HG03565 (cell line): ENCODE data around the gene GTF2A1L.
"Not testable (repeated sequence)": the region's sequence is repeated elsewhere in the genome, so short reads cannot be mapped to it uniquely, and the experiment has no call there.

Source experiments
- ATAC-seq: cut with Tn5 transposase; IDR thresholded peaks from one replicate; pipeline ENCODE4 v1.9.1; 2021; ENCODE audit warnings: mild to moderate bottlenecking, moderate library complexity; ENCODE audit not compliant: unreplicated experiment

GTF2A1L gene

DNA sequence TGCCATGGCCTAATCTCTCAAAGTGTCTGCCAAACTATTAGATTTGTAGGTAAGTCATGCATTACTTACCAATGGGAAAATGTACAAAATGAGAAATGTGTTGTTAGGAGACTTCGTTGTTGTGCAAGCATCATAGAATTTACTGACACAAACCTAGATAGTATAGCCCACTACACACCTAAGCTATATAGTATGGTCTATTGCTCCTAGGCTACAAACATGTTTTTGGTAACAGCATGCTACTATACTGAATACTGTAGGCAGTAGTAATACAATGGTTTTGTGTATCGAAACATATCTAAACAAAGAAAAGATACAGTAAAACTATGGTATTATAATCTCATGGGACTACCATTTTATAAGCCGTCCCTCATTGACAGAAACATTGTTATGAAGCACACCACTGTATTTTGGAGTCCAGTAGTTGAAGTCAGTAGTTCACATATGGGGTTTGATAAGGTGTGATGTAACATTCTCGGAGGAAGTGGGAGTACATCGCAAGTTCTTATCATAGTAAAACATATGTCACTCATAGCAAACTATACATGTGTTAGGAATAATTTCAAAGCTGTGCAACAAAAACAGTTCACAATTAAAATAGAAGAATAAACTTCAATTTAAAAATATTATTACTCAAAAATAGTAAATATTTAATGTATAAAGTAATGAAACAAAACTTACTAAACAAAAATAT lies 12.0 kb upstream of the GTF2A1L start:
- no peak for ATAC-seq

DNA sequence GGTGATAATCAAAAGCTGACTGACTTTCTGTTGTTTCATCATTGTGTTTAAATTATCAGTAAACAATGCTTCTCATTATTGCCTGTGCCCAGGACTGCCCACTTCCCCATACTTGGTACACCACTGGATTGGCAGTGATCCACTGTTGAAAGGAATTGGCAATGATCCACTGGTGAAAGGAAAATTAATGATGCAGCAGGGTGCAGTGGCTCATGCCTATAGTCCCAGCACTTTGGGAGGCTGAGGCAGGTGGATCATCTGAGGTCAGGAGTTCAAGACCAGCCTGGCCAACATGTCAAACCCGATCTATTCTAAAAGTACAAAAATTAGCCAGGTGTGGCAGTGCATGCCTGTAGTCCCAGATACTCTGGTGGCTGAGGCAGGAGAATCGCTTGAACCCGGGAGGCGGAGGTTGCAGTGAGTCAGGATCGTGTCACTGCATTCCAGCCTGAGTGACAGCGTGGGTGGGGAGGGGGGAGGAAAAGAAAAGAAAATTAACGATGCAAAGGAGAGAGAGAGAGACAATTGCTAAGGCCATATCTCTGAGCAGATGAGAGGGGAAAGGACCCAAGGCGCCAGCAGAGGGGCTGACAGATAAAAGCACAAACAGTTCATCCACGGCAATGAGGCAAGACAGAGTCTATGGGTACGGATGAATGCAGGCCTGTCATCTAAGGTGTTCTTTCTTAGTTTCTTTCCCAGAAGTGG lies 10.2 kb upstream of the GTF2A1L start:
- no peak for ATAC-seq

DNA sequence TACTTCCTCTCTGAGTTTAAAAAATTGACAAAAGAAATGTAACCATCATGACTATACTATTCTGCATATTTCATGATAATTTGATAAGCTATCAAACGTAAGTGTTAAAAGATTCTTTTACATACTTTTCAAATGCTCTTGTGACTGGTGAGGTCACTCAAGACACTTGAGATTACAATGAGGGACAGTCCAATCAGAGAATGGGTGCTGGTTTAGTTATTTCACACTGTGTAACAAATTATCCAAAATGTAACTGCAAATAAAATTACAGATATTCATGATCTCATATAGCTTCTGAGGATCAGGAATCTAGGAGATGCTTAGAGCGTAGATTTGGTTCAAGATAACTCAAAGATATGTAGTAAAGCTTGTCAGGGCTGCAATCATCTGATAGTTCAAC lies 4.4 kb upstream of the GTF2A1L start:
- no peak for ATAC-seq

DNA sequence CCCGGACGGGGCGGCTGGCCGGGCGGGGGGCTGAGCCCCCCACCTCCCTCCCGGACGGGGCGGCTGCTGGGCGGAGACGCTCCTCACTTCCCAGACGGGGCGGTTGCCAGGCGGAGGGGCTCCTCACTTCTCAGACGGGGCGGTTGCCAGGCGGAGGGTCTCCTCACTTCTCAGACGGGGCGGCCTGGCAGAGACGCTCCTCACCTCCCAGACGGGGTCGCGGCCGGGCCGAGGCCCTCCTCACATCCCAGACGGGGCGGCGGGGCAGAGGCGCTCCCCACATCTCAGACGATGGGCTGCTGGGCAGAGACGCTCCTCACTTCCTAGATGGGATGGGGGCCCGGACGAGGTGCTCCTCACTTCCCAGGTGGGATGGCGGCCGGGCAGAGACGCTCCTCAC lies 3.1 kb upstream of the GTF2A1L start:
- ATAC-seq: not testable (repeated sequence)

DNA sequence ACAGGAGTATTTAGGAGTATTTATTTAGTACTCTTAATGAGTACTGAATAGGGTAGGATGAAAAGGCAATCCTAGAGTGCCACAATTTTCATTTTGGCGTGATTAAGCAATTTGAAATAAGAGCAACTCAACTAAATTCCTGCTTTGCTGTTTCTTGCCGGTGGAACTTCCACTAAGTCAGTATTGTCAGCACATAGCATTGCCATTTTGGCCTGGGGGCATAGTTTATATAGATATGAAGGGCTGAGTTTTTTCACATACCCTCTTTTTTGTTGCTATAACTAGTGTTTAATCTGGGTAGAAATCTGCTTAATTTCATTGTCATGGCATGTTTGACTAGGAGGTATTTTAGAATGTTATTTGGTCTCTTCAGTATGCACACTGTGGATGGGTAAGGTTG lies 1.9 kb downstream of the GTF2A1L start:
- no peak for ATAC-seq

DNA sequence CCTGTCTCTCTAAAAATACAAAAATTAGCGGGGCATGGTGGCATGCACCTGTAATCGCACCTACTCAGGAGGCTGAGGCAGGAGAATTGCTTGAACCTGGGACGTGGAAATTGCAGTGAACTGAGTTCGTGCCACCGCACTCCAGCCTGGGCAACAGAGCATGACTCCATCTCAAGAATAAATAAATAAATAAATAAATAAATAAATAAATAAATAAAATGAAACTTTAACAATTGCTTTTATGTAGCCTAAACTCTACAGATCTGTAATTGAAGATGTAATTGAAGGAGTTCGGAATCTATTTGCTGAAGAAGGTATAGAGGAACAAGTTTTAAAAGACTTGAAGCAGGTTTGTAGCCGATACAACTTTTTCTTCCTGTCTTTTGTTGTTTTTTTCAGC lies 2.9 kb downstream of the GTF2A1L start:
- ATAC-seq: no peak

DNA sequence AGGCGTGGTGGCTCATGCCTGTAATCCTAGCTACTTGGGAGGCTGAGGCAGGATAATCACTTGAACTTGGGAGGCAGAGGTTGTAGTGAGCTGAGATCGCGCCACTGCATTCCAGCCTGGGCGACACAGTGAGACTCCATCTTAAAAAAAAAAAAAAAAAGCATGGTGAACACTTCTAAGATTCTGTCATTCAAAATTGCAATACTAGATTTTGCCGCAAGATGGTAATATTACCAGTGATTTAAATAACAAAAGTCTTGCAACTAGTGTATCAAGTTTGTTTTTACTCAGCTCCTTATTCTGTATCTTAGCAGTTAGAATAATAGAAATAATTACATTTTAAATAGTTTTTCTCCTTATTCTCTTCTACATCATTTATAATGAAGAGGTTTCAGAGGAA lies 5.0 kb downstream of the GTF2A1L start:
- ATAC-seq: not testable (repeated sequence)

DNA sequence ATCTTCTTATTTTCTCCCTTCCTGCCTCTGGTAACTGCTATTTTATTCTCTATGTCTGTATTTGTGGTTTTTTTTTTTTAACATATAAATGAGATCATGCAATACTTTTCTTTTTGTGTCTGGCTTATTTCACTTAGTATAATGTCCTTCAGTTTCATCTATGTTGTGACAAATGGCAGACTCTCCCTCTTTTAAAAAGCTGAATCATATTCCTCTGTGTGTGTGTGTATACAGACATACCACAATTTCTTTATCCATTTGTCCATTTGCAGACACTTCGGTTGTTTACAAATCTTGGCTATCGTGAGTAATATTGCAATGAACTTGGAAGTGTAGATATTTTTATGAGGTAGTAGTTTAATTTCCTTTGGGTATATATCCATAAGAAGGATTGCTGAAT lies 7.0 kb downstream of the GTF2A1L start:
- ATAC-seq: no peak

DNA sequence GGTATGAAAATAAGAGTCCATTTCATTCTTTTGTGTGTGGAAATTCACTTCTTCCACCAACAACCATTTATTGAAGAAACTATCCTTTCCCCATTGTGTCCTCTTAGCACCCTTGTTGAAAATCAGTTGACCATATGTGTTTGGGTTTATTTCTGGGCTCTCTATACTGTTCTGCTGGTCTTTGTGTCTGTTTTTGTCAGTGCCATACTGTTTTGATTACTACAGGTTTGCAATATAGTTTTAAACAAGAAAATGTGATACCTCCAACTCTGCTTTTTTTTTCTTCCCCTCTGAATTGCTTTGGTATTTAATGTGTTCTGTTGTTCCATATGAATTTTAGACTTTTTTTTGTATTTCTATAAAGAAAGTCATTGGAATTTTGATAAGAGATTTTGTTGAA lies 8.4 kb downstream of the GTF2A1L start:
- no peak for ATAC-seq

DNA sequence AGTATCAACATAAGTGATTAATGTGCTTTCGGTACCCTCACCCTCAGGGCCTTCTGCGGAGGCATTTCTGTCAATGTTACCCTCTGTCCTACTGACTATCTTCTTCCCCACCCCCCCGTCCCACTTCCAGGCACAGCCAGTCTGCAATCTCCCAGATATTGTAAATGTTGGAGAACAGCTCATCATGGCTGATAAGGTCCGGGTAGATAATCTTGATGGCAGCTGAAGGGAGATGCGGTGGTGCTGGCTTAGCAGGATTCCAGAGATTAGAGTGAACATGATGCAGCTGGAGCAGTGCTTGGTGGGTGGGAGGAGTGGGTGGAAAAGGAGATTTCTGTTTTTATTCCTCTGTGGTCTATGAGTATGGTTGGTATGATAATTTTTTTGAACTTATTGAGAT lies 15.5 kb downstream of the GTF2A1L start:
- no peak for ATAC-seq

DNA sequence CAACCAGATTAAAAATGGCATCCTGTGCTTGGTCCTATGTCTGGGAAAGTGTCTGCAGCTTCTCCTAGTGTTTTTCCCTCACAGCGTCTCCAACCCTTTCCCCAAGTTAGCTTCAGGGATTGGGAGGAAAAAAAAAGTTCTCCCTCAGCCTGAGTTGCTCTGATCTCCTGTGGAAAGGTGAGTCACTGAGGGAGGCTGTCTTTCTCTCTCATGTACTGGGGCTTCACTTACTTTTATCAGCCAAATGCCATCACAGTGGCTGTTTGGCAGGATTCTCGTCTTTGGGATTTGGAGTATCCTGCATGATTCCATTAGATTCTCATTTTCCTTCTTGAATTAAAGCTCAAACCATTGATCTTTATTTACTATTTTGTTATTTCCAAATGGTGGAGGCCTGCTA lies 18.1 kb downstream of the GTF2A1L start:
- ATAC-seq: no peak

DNA sequence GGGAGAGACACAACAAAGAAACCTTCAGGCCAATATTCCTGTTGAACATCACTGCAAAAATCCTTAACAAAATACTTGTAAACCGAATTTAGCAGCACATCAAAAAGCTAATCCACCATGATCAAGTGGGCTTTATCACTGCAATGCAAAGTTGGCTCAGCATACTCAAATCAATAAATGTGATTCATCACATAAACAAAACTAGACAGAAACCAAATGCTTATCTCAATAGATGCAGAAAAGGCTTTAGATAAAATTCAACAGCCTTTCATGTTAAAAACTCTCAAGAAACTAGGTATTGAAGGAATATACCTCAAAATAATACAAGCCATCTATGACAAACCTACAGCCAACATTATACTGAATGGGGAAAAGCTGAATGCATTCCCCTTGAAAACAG lies 20.6 kb downstream of the GTF2A1L start:
- ATAC-seq: no peak

DNA sequence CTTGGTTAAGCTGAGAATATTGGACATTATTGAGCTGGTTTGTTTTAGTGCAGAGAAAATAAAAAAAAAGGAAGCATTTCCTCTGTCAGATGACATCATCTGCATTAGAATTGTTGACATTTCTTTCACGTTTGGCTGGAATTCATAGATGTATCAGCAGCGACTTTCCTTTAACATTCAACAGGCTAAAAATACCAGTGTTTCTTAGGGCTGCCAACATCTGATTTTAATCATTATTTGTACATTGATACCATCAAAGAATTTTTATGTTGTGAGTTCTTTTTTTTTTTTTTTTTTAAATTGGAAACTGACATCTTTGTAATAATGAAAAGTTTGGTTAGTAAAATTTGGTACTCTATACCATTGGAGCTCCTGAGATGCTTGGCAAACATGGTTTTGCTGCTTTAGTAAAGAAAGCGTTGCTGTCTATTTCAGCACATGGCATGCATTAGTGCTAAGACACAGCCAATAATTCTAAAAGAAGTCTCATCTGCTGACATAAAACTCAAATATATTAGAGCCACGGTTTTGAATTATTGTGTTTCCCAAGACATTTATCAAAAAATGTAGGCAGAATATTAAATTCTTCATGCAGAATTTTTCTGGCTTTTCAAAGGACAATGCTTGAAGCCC lies 33.6 kb downstream of the GTF2A1L start:
- no peak for ATAC-seq

DNA sequence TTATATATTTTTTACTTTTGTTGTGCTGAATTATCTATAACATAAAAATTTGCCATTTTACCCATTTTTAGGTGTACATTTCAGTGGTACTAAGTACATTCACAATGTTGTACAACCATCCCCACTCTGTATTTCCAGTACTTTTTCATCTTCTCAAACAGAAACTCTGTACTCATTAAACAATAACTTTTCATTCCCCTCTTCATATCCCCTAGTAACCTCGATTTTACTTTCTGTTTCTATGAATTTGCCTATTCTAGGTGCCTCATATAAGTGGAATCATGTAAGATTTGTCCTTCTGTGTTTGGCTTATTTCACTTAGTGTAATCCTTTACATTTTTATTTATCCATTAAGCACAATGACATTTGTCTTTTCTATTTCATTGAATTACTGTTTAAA lies 51.3 kb downstream of the GTF2A1L start:
- ATAC-seq: peak; percentile 70

DNA sequence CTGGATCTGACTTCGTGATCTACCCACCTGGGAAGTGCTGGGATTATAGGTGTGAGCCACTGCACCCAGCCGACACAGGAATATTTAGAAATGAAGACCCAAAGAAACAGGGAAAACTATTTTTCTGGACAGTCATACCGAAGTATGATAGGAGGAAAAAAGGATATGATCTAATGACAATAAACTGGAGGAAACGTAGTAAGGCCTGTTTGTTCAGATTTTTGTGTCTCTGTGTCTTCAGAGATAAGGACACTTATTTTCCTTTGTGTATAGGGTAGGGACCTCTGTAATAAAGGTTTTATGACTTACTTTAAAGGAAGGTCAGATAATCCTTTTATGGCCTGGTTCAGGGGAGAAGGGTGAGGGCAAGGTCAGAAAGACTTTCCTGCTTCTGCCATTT lies 55.9 kb downstream of the GTF2A1L start:
- no peak for ATAC-seq

DNA sequence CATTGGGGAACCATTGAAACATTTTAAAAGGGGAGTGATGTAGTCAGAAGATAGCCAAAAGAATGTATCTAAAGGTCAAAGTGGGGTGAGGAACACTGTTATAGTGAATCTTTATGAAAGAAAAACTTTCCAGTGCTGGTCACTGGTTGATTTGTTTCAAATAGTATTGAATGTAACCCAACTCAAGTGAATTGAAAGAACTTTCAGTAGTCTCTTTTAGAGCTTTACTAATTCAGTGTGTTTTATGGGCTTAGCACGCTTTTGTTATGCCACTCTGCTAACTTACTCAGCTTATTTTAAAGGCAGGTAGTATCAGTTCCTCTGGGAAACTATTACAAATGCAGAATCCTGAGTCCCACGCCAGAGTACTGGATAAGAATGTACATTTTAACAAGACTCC lies 57.3 kb downstream of the GTF2A1L start:
- ATAC-seq: no peak

DNA sequence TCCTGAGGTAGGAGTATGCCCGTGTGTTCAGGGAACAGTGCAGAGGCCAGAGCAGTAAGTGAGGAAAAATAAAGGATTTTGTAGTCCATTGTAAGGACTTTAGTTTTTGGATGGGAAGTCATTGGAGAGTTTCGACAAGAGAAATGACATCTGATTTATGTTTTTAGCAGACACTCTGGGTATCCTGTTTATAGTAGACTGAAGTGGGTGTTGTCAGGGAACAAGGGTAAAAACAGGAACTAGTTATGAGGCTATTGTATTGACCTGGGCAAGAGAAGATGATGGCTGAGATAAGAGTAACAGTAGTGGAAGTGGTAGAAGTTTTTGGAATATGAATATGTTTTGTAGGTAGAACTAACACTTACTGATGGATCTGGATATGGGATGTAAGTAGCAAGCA lies 59.8 kb downstream of the GTF2A1L start:
- ATAC-seq: no peak

DNA sequence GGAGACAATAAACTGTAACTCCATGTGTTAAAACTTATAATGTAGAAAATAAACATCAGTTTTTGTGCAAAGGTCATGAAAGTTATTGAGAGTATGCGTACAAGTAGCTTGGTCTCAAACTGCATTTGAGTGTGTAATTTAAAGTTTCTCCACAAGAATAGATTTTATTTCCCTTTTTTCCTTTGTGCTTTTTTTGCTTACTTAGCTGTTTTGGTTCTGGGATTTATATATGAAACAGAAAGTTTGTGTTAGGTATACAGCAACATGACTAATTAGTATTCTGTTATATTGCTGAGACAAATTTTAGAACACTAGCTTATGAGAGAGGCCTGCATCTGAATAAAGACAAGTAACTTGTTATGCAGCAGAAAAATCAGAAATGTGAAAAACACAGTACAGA lies 67.5 kb downstream of the GTF2A1L start:
- no peak for ATAC-seq

DNA sequence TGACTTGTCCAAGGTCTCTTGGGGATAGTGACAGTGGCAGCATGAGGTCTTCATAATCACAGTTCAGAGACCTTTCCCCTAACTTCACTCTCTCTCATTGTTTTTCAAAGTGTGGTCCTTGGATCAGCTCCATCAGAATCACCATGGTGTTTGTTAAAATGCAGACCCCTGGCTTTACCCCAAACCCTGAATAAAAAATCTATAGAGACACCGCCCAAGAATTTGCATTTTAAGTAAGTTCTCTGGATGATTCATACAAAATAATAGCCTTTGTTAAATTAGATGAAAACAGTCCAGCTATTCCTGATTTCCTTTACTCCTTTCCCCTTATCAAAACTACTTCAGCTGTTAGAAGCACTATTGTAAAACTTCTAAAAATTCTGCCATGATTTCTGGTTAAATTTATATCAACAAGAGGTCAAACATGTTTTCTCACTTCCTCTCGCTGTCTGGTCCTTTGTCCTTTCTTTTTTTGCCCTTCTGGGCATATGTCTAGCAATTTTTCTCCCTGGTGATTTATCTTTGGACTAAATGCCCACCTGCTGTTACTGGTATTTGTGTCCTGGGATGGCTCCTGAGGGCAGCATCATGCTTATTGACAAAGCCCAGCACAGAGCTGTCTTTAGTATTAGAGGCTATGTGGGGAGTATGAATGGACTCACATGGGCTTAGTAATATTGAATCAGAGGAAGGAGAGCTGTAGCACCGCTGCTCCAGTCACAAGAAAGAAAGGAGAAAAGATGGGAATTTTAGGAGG lies 74.5 kb downstream of the GTF2A1L start:
- no peak for ATAC-seq

DNA sequence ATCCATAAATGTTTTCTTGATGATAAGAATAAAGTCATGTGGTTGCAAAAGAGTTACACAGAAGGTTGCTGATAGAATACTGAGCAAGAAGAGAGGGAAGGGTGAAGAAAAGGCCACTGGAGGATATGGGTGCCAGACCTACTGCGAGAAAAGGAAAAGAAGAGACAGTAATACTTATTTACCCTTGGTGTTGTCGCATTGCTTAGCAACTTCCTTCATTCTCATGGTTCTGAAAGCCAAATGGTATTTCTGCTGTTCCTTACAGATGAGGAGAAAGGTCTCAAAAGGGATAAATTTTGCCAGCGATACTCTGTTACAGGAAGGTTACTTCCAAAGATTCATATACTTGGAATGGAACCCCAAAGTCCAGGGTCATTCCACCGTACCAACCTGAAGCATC lies 75.4 kb downstream of the GTF2A1L start:
- ATAC-seq: no peak

DNA sequence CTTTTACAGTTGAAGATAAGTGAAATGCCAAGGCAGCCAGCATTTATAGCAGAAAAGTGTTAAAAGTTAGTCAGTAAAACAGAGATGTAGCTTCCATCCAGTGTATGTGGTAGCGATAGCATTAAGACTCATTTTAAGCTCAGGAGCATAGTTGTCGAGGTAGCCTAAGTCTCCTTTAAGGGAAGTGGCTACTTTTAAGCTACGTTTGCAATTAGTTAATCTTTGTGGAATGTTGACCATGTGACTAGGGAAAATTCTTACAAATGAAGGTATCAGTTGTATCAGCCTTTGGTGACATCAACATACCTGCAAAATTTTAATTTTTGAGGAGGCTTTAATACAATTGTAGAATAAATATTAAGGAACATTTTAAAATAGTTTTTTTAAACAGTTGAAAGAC lies 76.0 kb downstream of the GTF2A1L start:
- ATAC-seq: no peak

DNA sequence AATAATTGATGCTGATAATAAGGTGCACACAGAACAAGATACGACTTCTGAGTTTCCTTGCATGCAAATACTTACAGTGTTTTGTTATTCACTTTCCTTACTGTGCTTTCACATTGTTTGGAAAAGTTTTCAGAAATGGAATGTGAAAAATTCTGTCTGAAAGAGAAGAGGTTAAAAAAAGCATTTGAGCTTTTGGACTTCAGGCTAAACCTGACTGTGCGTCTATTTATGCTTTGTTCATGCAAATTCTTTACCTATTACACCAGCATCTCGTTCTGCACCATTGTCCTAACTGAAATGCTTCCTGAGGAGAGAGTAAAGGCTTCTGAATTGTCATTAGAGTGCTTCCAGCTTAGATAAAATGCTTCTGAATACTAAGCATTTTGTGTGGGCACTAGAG lies 76.5 kb downstream of the GTF2A1L start:
- no peak for ATAC-seq
